ENCODE data around the gene MRPS24.
A peak's percentile ranks its signal among the peaks of the same experiment; 100 is the strongest.

The MRPS24 gene

DNA sequence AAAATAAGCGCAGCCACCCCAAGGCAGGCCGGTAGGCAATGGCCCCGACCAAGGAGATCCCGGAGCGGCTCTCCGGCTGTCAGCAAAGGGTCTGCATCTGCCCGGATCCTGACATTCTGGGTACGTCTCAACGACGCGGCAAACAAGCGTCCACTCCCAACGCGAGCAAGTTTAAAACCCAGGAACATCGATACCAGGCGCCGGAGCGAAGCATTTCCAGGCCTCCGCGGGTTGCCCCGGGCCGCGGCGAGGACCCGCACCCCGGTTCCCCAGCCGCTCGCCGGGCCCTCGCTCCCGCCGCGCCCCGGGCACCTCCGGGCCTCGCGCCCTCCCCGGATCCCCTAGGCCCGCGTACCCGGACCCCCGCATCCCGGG, 36.6 kb upstream of the MRPS24 start:
- peak; percentile 32; the same call in 1 of the 2 replicates for TF ChIP-seq SIN3A (IDR thresholded peaks at IDR 0.05; ENCODE audit: borderline replicate concordance, insufficient read depth, low read length)
- no peak for TF ChIP-seq TAF1 (IDR thresholded peaks at IDR 0.05; ENCODE audit: borderline replicate concordance, insufficient read depth, low read length)

DNA sequence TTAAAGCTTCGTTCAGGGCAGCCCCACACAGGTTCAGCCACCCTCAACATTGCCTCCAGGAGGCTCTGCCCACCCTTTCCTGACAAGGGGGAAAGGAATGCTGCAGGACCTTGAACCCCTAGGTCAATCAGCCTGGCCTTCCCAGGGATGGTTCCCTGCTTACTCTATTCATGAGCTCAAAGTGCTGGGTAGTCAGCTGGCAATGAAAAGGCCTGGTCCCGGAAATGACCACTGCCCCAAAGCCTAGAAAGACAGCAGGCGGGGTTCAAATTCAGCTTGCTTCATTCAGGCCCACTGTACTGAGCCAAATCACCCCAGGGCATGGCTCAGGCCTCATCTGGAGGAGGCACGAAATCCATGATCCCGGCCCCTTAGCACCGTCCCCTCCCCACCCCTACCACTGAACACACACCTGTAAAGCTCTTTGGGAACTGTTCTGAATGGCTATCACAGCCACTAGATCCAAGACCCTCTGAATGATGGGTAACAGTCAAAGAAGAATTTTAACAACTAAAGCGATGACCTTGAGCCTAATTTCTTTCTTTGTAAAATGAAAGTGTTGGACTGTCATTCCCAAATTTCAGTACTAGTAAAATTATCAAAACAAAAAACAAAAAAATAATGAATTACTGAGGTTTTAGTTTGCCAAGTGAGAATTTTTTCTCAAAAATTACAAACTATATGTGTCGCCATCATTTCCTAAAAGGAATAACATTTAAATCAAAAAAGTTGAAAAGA, 36.1 kb upstream of the MRPS24 start:
- TF ChIP-seq SIN3A (IDR thresholded peaks at IDR 0.05; ENCODE audit: borderline replicate concordance, insufficient read depth, low read length) (no peak), TAF1 (IDR thresholded peaks at IDR 0.05; ENCODE audit: borderline replicate concordance, insufficient read depth, low read length) (no peak), POLR2AphosphoS5 (IDR thresholded peaks at IDR 0.05; ENCODE audit: low read depth, low read length) (no peak), FOXP2 (optimal IDR thresholded peaks at IDR 0.05; ENCODE audit: borderline replicate concordance, extremely low read depth, extremely low read length, insufficient read depth) (no peak)
- TF ChIP-seq, protein P1, sequence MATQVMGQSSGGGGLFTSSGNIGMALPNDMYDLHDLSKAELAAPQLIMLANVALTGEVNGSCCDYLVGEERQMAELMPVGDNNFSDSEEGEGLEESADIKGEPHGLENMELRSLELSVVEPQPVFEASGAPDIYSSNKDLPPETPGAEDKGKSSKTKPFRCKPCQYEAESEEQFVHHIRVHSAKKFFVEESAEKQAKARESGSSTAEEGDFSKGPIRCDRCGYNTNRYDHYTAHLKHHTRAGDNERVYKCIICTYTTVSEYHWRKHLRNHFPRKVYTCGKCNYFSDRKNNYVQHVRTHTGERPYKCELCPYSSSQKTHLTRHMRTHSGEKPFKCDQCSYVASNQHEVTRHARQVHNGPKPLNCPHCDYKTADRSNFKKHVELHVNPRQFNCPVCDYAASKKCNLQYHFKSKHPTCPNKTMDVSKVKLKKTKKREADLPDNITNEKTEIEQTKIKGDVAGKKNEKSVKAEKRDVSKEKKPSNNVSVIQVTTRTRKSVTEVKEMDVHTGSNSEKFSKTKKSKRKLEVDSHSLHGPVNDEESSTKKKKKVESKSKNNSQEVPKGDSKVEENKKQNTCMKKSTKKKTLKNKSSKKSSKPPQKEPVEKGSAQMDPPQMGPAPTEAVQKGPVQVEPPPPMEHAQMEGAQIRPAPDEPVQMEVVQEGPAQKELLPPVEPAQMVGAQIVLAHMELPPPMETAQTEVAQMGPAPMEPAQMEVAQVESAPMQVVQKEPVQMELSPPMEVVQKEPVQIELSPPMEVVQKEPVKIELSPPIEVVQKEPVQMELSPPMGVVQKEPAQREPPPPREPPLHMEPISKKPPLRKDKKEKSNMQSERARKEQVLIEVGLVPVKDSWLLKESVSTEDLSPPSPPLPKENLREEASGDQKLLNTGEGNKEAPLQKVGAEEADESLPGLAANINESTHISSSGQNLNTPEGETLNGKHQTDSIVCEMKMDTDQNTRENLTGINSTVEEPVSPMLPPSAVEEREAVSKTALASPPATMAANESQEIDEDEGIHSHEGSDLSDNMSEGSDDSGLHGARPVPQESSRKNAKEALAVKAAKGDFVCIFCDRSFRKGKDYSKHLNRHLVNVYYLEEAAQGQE (IDR thresholded peaks at IDR 0.05; ENCODE audit: insufficient read depth in 1 of 2, low read depth in 2 of 2, low read length in 2 of 2), result no peak

DNA sequence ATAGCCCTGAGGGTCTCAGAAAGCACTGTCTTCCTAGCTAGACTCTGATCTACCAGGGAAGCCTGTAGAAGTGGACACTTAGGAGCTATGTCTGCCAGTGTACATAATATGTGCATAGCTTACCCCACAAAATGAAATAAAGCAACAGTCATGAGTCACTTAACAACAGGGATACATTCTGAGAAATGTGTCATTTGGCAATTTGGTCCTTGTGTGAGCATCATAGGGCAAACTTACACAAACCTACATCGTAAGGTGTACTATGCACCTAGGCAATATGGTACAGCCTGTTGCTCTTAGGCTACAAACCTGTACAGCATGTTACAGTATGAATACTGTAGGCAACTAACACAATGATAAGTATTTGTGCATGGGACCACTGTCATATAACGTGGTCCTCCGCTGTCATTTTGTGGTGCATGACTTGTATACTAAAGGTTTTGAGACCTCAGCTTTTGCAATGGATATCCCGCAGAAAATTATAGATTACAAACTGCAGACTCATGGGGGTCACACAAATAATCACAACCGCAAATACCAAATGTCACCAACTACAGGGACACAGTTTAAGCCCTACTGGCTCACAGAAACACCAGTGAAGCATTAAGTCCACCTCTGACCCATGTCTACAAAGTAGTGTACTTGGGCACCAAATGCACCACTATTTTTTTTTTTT, 35.4 kb upstream of the MRPS24 start:
- TF ChIP-seq TAF1 (IDR thresholded peaks at IDR 0.05; ENCODE audit: borderline replicate concordance, insufficient read depth, low read length), result no peak
- no peak for TF ChIP-seq SIN3A (IDR thresholded peaks at IDR 0.05; ENCODE audit: borderline replicate concordance, insufficient read depth, low read length)
- TF ChIP-seq, protein P1 (IDR thresholded peaks at IDR 0.05; ENCODE audit: insufficient read depth in 1 of 2, low read depth in 2 of 2, low read length in 2 of 2), result no peak
- no peak for TF ChIP-seq POLR2AphosphoS5 (IDR thresholded peaks at IDR 0.05; ENCODE audit: low read depth, low read length)
- no peak for TF ChIP-seq FOXP2 (optimal IDR thresholded peaks at IDR 0.05; ENCODE audit: borderline replicate concordance, extremely low read depth, extremely low read length, insufficient read depth)

DNA sequence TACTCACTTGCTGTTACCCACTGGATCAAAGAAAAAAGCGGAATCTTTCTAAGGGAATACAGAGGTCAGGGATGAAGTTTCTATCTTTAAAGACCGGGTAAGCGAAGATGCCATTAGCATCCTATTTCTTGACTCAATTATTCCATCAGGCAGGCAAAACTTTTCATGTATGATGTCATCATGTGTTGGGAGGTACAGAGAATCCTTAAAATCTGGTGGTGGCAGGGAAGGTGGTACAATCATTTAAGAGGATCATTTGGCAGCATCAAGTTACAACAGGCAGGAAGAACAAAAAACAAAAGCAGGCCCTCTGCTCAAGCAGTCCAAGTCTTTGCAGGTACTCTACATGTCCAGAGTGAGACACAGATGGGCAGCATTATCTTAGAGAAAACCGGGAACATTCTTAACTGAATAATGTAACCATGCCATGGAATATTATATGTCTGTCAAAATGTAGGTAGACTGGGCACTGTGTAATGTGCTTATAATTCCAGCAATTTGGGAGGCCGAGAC, 33.3 kb upstream of the MRPS24 start:
- TF ChIP-seq TAF1 (IDR thresholded peaks at IDR 0.05; ENCODE audit: borderline replicate concordance, insufficient read depth, low read length) (no peak), SIN3A (IDR thresholded peaks at IDR 0.05; ENCODE audit: borderline replicate concordance, insufficient read depth, low read length) (no peak), POLR2AphosphoS5 (IDR thresholded peaks at IDR 0.05; ENCODE audit: low read depth, low read length) (no peak), FOXP2 (optimal IDR thresholded peaks at IDR 0.05; ENCODE audit: borderline replicate concordance, extremely low read depth, extremely low read length, insufficient read depth) (no peak)
- TF ChIP-seq, protein P1 (IDR thresholded peaks at IDR 0.05; ENCODE audit: insufficient read depth in 1 of 2, low read depth in 2 of 2, low read length in 2 of 2), result no peak

- TF ChIP-seq, protein P1 (IDR thresholded peaks at IDR 0.05; ENCODE audit: insufficient read depth in 1 of 2, low read depth in 2 of 2, low read length in 2 of 2), result no peak
- TF ChIP-seq TAF1 (IDR thresholded peaks at IDR 0.05; ENCODE audit: borderline replicate concordance, insufficient read depth, low read length), result no peak
- TF ChIP-seq SIN3A (IDR thresholded peaks at IDR 0.05; ENCODE audit: borderline replicate concordance, insufficient read depth, low read length), result no peak
- TF ChIP-seq POLR2AphosphoS5 (IDR thresholded peaks at IDR 0.05; ENCODE audit: low read depth, low read length), result no peak
- TF ChIP-seq FOXP2 (optimal IDR thresholded peaks at IDR 0.05; ENCODE audit: borderline replicate concordance, extremely low read depth, extremely low read length, insufficient read depth), result no peak
Observed at GRCh38 chr7:43895847-43896415, 26.6 kb upstream of the MRPS24 start.

All from PFSK-1 (cell line).